Activated CD8-positive, alpha-beta memory T cell treated with anti-CD3 and anti-CD28 coated beads, Interleukin-2, amount 50 U/mL, for 1 hour (primary cell): ENCODE data around the gene P4HTM.
A peak's percentile ranks its signal among the peaks of the same experiment; 100 is the strongest.
"Not testable (repeated sequence)": the region's sequence is repeated elsewhere in the genome, so short reads cannot be mapped to it uniquely, and the experiment has no call there.

Experiments used
- DNase-seq: peaks from one replicate; pipeline ENCODE4 v3.0.0-alpha.2; 2020; ENCODE audit errors: extremely low read depth

Gene P4HTM

DNA sequence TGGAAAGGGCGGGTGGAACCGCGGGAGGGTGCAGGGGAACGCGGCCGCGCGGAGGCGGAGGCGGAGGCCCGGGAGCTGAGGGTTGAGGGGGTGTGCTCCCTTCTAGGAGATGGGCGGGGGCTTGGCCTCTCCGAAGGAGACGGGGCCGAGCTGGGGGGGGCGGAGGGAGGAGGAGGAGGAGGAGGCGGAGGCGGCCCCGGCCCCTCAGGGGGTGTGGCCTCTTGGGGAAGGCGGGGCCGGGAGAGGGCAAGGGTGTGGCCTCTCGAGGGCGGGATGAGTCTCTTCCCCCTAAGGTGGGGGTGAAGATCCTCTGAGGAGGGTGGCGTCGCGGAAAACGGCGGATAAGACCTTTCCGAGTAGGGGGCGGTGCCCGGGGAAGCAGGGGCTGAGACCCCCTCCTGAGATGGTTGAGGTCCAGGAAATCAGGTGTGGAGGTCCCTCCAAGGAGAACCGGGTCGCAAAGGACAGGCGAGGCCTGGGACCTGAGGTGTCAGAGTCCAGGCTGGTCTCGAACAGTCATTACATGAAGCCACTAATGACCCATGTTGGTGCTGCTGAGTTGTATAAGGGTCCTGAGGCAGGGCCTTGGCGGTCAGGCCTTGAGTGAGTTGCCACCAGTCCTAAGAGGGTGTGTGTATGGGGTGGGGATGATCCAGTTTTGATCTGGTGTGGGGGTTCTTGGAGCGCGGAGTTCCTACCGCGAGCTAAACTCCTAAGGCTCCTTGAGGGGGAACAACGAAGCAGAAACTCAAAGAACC, 17.9 kb downstream of the P4HTM start:
- peak; percentile 57 for DNase-seq

- not testable (repeated sequence) for DNase-seq
Observed at GRCh38 chr3:49008627-49009026, 18.6 kb downstream of the P4HTM start.

DNA sequence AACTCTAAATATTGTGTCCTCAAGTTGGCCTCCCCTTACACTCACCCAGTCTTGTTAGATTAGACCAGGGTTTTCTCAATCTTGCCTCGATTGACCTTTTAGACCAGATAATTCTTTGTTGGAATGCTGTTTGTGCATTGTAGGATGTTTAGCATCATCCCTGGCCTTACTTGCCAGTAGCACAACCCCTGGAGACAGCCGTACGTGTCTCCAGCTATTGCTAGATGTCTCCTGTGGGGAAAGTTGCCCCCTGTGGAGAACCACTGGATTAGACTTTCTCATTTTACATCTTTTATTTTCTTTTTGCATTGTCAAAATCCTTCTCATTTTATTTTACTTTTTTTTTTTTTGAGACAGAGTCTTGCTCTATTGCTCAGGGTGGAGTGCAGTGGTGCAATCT, 19.4 kb downstream of the P4HTM start:
- no peak for DNase-seq

- no peak for DNase-seq
Observed at GRCh38 chr3:49012441-49013017, 22.5 kb downstream of the P4HTM start.

- no peak for DNase-seq
Observed at GRCh38 chr3:49013113-49013737, 23.2 kb downstream of the P4HTM start.

GRCh38 chr3:49013738-49014660, 24.0 kb downstream of the P4HTM start:
- DNase-seq: no peak

- no peak for DNase-seq
Observed at GRCh38 chr3:49015072-49015471, 25.0 kb downstream of the P4HTM start.

DNA sequence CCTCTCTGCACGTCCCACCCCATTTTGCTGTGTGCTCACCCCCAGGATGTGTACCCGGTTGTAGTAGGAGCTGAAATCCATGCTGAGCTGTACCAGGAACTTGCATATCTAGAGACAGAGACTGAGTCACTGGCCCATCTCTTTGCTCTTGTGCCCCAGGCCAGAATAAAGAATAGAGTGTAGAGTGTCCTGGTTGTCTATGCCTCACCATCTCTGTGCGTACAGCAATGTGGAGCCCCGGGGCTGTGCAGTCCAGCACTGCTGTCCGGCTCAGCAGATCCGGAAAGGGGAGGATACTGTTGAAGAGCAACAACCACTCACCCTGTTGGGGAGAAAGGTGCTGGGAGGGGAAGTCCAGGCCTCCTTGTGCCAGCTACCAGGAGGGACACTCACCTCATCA, 25.7 kb downstream of the P4HTM start:
- DNase-seq: no peak

- no peak for DNase-seq
Observed at GRCh38 chr3:49016414-49017228, 26.6 kb downstream of the P4HTM start.

- DNase-seq: no peak
Observed at GRCh38 chr3:49017229-49017970, 27.4 kb downstream of the P4HTM start.

DNA sequence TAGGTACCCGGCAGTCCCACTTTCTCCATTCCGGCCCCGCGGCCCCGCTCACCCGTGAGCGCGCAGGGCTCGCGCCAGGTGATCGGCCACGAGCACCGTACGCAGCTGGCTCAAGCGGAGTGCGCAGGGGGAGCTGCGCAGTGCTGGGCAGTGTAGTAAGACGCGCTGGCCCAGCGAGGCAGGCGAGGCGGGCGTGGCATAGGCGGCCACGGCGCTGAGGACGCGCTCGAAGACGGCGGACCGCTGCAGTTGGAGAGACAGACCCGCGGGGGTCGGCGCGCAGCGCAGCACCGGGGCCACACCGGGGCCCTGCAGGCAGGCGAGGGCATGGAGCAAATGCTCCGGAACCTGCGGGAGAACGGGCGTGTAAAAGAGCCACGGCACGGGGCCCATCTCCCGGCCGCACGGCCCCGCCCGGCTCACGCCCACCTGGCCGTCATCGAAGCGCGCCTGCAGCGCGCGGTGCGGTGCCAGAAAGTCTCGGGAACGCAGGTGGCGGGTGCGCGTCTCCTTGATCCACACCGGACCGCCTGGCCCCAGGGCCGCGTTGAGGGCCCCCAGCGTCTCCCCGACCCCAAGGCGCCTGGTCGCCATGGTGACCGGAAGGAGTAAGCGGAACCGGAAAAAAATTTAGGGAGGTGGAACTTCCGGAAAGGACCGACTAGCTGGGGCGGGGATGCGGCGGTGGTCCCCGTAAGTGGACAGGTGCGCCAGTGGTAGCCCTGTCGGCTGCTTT, 28.1 kb downstream of the P4HTM start, which contains the start of gene DALRD3:
DALRD3 (minus strand) TSS at position 610 of the 736 bp plus-strand sequence; CDS start at position 594, 16 bp downstream.
- no peak for DNase-seq

- no peak for DNase-seq
Observed at GRCh38 chr3:49018707-49019006, 28.6 kb downstream of the P4HTM start.

DNA sequence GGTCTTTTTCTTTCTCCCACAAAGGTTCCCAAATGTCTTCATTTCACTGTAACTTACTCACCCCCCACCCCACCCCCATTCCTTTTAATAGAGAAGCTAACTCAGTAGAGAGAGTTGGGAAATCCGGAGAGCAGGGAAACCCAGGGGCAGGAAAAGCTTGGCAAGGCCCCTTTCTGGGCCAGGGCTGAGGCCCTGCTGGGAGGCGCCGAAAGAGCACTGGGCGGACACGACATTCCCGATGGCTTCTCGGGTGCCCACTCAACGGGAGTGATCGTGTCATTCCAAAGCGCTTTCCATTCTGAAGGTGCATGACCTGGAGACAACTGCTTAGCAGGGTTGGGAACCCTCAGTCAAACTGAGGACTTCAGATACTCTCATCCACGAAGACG, 29.9 kb downstream of the P4HTM start:
- DNase-seq: no peak

- DNase-seq: no peak
Observed at GRCh38 chr3:49020330-49021212, 30.5 kb downstream of the P4HTM start.

DNA sequence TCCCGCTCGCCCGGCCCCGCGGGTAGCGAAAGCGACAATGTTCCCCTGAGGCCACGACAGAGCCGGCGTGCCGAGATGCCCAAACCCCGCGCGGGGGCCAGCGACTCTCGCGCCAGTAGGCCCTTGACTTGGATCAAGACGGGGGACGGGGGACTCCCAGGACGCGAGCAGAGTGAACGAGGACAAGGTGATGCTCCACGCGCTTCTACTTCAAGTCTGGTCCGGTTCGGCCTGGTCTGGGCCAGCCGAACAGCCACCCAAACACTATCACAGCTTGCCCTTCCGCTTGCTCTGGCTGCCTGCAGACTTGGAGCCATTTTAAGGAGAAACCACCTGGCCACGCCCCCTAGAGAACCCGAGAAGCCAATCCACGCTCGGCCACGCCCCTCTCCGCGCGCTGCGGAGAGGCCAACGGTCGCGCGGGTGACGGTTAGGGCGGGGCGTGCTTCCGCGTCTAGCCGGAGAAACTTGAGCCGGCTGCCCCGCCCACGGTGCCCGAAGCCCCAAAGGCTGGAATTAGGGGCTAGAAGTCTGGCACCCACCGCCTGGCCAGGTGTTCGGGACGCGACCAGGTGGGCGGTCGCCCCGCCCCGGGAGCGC, 31.3 kb downstream of the P4HTM start:
- peak; percentile 97 for DNase-seq

GRCh38 chr3:49021813-49022687, 32.0 kb downstream of the P4HTM start, which contains the start of gene NDUFAF3:
Gene NDUFAF3, plus strand, starts transcription at chr3:49022121. Its CDS starts 24 bp downstream, at chr3:49022145.
- peak; percentile 64 for DNase-seq

GRCh38 chr3:49022688-49023171, 32.7 kb downstream of the P4HTM start:
- DNase-seq: no peak
